ENCODE measurements around the gene MCF2L. TPM values are rescaled to one million over a fixed set of nuclear protein-coding genes. Genes with fewer than 3 reads are reported as not detected.

The MCF2L gene
- polyA plus RNA-seq, 1 donor from 2014 or later, result 88.0 TPM

GRCh38 chr13:113091211-113091771, 122.3 kb downstream of the MCF2L start:
- no peak overlapping the region for H2AFZ ChIP-seq (ENCODE audit: low read depth, low read length)
- no peaks in the 10 kb centered on the region for H3K79me2 ChIP-seq (replicated peaks; ENCODE audit: insufficient read depth, low read length)
- no peak overlapping the region for H3K4me2 ChIP-seq (ENCODE audit: low read length)
- no peaks in the 10 kb centered on the region for H3K9me2 ChIP-seq (ENCODE audit: insufficient read depth, low read length)
- no peaks in the 10 kb centered on the region for H3K9me3 ChIP-seq (ENCODE audit: low read length)
- H3K4me3 ChIP-seq (ENCODE audit: low read length), result no peak overlapping the region
- H3K36me3 ChIP-seq (ENCODE audit: insufficient read depth, low read length), result no peaks in the 10 kb centered on the region
- H3K9ac ChIP-seq (ENCODE audit: low read length), result no peak overlapping the region
- no peaks in the 10 kb centered on the region for H3F3A ChIP-seq (ENCODE audit: insufficient read depth, low read length, poor library complexity, severe bottlenecking)
- H3K27me3 ChIP-seq (ENCODE audit: insufficient read depth, low read depth, low read length), result no peaks in the 10 kb centered on the region
- TF ChIP-seq EP300 (conservative IDR thresholded peaks at IDR 0.05; ENCODE audit: poor library complexity, severe bottlenecking), result no peak
- TF ChIP-seq TAF1 (IDR thresholded peaks at IDR 0.05; ENCODE audit: low read depth), result no peak
- TF ChIP-seq CTCF (IDR thresholded peaks at IDR 0.05; ENCODE audit: poor library complexity, severe bottlenecking), result no peak
- TF ChIP-seq MXI1 (conservative IDR thresholded peaks at IDR 0.05; ENCODE audit: poor library complexity, severe bottlenecking), result no peak
- no peak for TF ChIP-seq EZH2 (IDR thresholded peaks at IDR 0.05; ENCODE audit: borderline replicate concordance, insufficient read depth, low read length, poor library complexity, severe bottlenecking)
- TF ChIP-seq SMC3 (conservative IDR thresholded peaks at IDR 0.05; ENCODE audit: poor library complexity), result no peak
- H3K27ac ChIP-seq (ENCODE audit: low read length), result no peak overlapping the region
- no peaks in the 10 kb centered on the region for H4K20me1 ChIP-seq (ENCODE audit: insufficient read depth)

- Histone ChIP-seq H3K27me3 (ENCODE audit: insufficient read depth, low read depth, low read length) (no peaks in the 10 kb centered on the region), H3K4me2 (ENCODE audit: low read length) (no peak overlapping the region), H3K9me3 (ENCODE audit: low read length) (no peaks in the 10 kb centered on the region), H3K4me3 (ENCODE audit: low read length) (no peak overlapping the region), H3K27ac (ENCODE audit: low read length) (no peak overlapping the region), H3K79me2 (replicated peaks; ENCODE audit: insufficient read depth, low read length) (no peaks in the 10 kb centered on the region), H3F3A (ENCODE audit: insufficient read depth, low read length, poor library complexity, severe bottlenecking) (no peaks in the 10 kb centered on the region), H4K20me1 (ENCODE audit: insufficient read depth) (no peaks in the 10 kb centered on the region), H3K9me2 (ENCODE audit: insufficient read depth, low read length) (no peaks in the 10 kb centered on the region), H2AFZ (ENCODE audit: low read depth, low read length) (no peak overlapping the region), H3K36me3 (ENCODE audit: insufficient read depth, low read length) (no peaks in the 10 kb centered on the region), H3K9ac (ENCODE audit: low read length) (no peak overlapping the region)
- no peak for TF ChIP-seq POLR2AphosphoS5 (IDR thresholded peaks at IDR 0.05)
- no peak for TF ChIP-seq REST (IDR thresholded peaks at IDR 0.05; ENCODE audit: borderline replicate concordance)
- no peak for TF ChIP-seq RAD21 (conservative IDR thresholded peaks at IDR 0.05)
- TF ChIP-seq TAF1 (IDR thresholded peaks at IDR 0.05; ENCODE audit: low read depth), result no peak
- no peak for TF ChIP-seq CTCF (IDR thresholded peaks at IDR 0.05; ENCODE audit: poor library complexity, severe bottlenecking)
- no peak for TF ChIP-seq EZH2 (IDR thresholded peaks at IDR 0.05; ENCODE audit: borderline replicate concordance, insufficient read depth, low read length, poor library complexity, severe bottlenecking)
- TF ChIP-seq EP300 (conservative IDR thresholded peaks at IDR 0.05; ENCODE audit: poor library complexity, severe bottlenecking), result no peak
- TF ChIP-seq MXI1 (conservative IDR thresholded peaks at IDR 0.05; ENCODE audit: poor library complexity, severe bottlenecking), result no peak
- no peak for TF ChIP-seq SMC3 (conservative IDR thresholded peaks at IDR 0.05; ENCODE audit: poor library complexity)
Observed at GRCh38 chr13:113091891-113092775, 123.1 kb downstream of the MCF2L start.

Measured in neural cell (in vitro differentiated cells).